OCI-LY1 (cell line): Measurements from ENCODE around the gene BTBD1.
"Not testable (repeated sequence)": the region's sequence is repeated elsewhere in the genome, so short reads cannot be mapped to it uniquely, and the experiment has no call there.

Experiments used
- EZH2 ChIP-seq: fragments of 200-600 bp; sonication (generic), shearing (Covaris generic); IDR thresholded peaks from 2 replicates; pipeline ENCODE4 v1.8.0; 2017; ENCODE audit warnings: borderline replicate concordance, mixed run types, mild to moderate bottlenecking, antibody characterized with exemption, low read length, moderate library complexity, mixed read lengths
- TF ChIP-seq, protein P1 (sequence below): fragments of 200-600 bp; sonication (generic), shearing (Covaris generic); IDR thresholded peaks from 2 replicates; pipeline ENCODE4 v1.5.1; 2017; ENCODE audit warnings: mild to moderate bottlenecking, antibody characterized with exemption, low read length, moderate library complexity, mixed read lengths

DNA sequence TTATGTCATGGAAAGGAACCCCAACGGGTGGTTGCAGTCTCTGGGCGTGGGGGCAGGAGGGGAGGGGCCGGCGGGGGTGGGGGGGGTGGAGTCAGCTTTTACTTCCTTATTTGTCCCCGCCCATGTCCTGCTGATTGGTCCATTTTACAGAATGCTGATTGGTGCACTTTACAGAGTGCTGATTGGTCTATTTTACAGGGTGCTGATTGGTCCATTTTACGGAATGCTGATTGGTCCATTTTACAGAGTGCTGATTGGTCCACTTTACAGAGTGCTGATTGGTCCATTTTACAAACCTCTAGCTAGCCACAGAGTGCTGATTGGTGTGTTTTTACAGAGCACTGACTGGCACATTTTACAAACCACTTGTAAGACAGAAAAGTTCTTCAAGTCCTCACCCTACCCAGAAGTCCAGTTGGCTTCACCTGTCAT lies 2.2 kb upstream of the BTBD1 start:
- TF ChIP-seq, protein P1, sequence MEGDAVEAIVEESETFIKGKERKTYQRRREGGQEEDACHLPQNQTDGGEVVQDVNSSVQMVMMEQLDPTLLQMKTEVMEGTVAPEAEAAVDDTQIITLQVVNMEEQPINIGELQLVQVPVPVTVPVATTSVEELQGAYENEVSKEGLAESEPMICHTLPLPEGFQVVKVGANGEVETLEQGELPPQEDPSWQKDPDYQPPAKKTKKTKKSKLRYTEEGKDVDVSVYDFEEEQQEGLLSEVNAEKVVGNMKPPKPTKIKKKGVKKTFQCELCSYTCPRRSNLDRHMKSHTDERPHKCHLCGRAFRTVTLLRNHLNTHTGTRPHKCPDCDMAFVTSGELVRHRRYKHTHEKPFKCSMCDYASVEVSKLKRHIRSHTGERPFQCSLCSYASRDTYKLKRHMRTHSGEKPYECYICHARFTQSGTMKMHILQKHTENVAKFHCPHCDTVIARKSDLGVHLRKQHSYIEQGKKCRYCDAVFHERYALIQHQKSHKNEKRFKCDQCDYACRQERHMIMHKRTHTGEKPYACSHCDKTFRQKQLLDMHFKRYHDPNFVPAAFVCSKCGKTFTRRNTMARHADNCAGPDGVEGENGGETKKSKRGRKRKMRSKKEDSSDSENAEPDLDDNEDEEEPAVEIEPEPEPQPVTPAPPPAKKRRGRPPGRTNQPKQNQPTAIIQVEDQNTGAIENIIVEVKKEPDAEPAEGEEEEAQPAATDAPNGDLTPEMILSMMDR: not testable (repeated sequence)
- not testable (repeated sequence) for TF ChIP-seq EZH2
